Measurements from ENCODE around the gene NPC1L1. TPM values are rescaled to one million over a fixed set of nuclear protein-coding genes. Genes with fewer than 3 reads are reported as not detected.

The NPC1L1 gene
- polyA plus RNA-seq, 1 donor from 2014 or later, result not detected

DNA sequence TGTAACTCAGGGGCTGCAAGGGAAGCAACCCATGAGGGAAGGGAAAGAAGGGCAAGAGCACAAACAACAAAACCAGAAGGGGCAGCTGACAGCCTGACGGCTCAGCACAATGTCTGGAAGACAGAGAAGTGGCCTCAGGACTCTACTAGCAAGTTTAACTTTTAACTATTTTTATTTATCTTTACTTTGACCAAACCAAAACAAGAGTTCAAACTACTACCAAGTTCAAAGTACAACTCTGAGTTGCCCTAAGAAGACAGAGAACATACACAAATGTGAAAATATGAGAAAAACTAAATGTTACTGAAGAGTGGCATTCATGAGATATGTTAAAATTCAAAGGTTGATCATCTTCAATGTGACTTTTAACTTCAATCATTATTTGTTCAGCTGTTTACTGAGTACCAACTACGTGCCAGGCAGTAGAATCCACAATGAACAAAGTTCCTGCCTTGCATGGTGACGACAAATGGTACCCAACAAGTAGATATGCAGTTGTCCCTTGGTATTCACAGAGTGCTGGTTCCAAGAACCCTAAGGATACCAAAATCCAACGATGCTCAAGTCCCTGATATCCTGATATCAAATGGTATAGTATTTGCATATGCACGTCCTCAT lies 70.4 kb downstream of the NPC1L1 start:
- H3K27ac ChIP-seq (ENCODE audit: low read length), result no peak overlapping the region
- peaks cover 6% of the 10 kb centered on the region for H3K36me3 ChIP-seq (ENCODE audit: insufficient read depth, low read length)

DNA sequence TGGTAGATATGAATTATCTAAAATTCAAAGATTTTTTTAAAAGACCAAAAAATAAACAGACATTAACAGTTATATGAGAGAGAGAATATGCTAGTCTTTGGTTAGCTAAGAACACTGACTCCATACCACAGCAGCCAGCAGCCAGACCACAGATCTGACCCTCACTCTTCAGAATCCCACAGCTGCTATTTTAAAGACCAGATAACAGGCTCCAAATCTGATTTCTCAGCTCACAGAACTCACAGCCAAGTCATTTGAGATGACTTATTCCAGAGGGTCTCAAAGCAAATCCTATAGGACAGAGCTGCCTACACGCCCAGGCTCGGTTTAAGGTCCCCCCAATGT lies 71.0 kb downstream of the NPC1L1 start:
- peaks cover 6% of the 10 kb centered on the region for H3K36me3 ChIP-seq (ENCODE audit: insufficient read depth, low read length)
- TF ChIP-seq, protein P1, sequence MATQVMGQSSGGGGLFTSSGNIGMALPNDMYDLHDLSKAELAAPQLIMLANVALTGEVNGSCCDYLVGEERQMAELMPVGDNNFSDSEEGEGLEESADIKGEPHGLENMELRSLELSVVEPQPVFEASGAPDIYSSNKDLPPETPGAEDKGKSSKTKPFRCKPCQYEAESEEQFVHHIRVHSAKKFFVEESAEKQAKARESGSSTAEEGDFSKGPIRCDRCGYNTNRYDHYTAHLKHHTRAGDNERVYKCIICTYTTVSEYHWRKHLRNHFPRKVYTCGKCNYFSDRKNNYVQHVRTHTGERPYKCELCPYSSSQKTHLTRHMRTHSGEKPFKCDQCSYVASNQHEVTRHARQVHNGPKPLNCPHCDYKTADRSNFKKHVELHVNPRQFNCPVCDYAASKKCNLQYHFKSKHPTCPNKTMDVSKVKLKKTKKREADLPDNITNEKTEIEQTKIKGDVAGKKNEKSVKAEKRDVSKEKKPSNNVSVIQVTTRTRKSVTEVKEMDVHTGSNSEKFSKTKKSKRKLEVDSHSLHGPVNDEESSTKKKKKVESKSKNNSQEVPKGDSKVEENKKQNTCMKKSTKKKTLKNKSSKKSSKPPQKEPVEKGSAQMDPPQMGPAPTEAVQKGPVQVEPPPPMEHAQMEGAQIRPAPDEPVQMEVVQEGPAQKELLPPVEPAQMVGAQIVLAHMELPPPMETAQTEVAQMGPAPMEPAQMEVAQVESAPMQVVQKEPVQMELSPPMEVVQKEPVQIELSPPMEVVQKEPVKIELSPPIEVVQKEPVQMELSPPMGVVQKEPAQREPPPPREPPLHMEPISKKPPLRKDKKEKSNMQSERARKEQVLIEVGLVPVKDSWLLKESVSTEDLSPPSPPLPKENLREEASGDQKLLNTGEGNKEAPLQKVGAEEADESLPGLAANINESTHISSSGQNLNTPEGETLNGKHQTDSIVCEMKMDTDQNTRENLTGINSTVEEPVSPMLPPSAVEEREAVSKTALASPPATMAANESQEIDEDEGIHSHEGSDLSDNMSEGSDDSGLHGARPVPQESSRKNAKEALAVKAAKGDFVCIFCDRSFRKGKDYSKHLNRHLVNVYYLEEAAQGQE (IDR thresholded peaks at IDR 0.05; ENCODE audit: borderline replicate concordance), result no peak
- TF ChIP-seq EZH2 (IDR thresholded peaks at IDR 0.05; ENCODE audit: borderline replicate concordance, insufficient read depth, low read length, poor library complexity, severe bottlenecking), result no peak
- no peak for TF ChIP-seq RAD21 (conservative IDR thresholded peaks at IDR 0.05)
- TF ChIP-seq EP300 (conservative IDR thresholded peaks at IDR 0.05; ENCODE audit: poor library complexity, severe bottlenecking), result no peak
- no peak for TF ChIP-seq TAF1 (IDR thresholded peaks at IDR 0.05; ENCODE audit: low read depth)
- TF ChIP-seq, protein P2, sequence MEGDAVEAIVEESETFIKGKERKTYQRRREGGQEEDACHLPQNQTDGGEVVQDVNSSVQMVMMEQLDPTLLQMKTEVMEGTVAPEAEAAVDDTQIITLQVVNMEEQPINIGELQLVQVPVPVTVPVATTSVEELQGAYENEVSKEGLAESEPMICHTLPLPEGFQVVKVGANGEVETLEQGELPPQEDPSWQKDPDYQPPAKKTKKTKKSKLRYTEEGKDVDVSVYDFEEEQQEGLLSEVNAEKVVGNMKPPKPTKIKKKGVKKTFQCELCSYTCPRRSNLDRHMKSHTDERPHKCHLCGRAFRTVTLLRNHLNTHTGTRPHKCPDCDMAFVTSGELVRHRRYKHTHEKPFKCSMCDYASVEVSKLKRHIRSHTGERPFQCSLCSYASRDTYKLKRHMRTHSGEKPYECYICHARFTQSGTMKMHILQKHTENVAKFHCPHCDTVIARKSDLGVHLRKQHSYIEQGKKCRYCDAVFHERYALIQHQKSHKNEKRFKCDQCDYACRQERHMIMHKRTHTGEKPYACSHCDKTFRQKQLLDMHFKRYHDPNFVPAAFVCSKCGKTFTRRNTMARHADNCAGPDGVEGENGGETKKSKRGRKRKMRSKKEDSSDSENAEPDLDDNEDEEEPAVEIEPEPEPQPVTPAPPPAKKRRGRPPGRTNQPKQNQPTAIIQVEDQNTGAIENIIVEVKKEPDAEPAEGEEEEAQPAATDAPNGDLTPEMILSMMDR (IDR thresholded peaks at IDR 0.05; ENCODE audit: poor library complexity, severe bottlenecking), result no peak
- TF ChIP-seq POLR2AphosphoS5 (IDR thresholded peaks at IDR 0.05), result no peak
- no peaks in the 10 kb centered on the region for H3F3A ChIP-seq (ENCODE audit: insufficient read depth, low read length, poor library complexity, severe bottlenecking)
- no peak overlapping the region for H3K9ac ChIP-seq (ENCODE audit: low read length)
- peaks cover 12% of the 10 kb centered on the region for H3K79me2 ChIP-seq (replicated peaks; ENCODE audit: insufficient read depth, low read length)
- H3K4me3 ChIP-seq (ENCODE audit: low read length), result no peak overlapping the region
- H3K27me3 ChIP-seq (ENCODE audit: insufficient read depth, low read depth, low read length), result no peaks in the 10 kb centered on the region
- no peaks in the 10 kb centered on the region for H3K9me3 ChIP-seq (ENCODE audit: low read length)
- H4K20me1 ChIP-seq (ENCODE audit: insufficient read depth), result no peaks in the 10 kb centered on the region
- no peaks in the 10 kb centered on the region for H3K9me2 ChIP-seq (ENCODE audit: insufficient read depth, low read length)
- no peak overlapping the region for H3K27ac ChIP-seq (ENCODE audit: low read length)
- H3K4me2 ChIP-seq (ENCODE audit: low read length), result no peak overlapping the region
- no peak overlapping the region for H2AFZ ChIP-seq (ENCODE audit: low read depth, low read length)

More for the DNA sequence above, 70.4 kb downstream of the NPC1L1 start:
- TF ChIP-seq EZH2 (IDR thresholded peaks at IDR 0.05; ENCODE audit: borderline replicate concordance, insufficient read depth, low read length, poor library complexity, severe bottlenecking), result no peak
- TF ChIP-seq, protein P2 (IDR thresholded peaks at IDR 0.05; ENCODE audit: poor library complexity, severe bottlenecking), result no peak
- no peak for TF ChIP-seq EP300 (conservative IDR thresholded peaks at IDR 0.05; ENCODE audit: poor library complexity, severe bottlenecking)
- no peak for TF ChIP-seq SMC3 (conservative IDR thresholded peaks at IDR 0.05; ENCODE audit: poor library complexity)
- no peak for TF ChIP-seq TAF1 (IDR thresholded peaks at IDR 0.05; ENCODE audit: low read depth)
- TF ChIP-seq, protein P1 (IDR thresholded peaks at IDR 0.05; ENCODE audit: borderline replicate concordance), result no peak
- no peak for TF ChIP-seq RAD21 (conservative IDR thresholded peaks at IDR 0.05)
- no peak for TF ChIP-seq POLR2AphosphoS5 (IDR thresholded peaks at IDR 0.05)
- TF ChIP-seq MXI1 (conservative IDR thresholded peaks at IDR 0.05; ENCODE audit: poor library complexity, severe bottlenecking), result no peak
- H3K9me2 ChIP-seq (ENCODE audit: insufficient read depth, low read length), result no peaks in the 10 kb centered on the region
- no peaks in the 10 kb centered on the region for H3K27me3 ChIP-seq (ENCODE audit: insufficient read depth, low read depth, low read length)
- no peaks in the 10 kb centered on the region for H3F3A ChIP-seq (ENCODE audit: insufficient read depth, low read length, poor library complexity, severe bottlenecking)
- H3K79me2 ChIP-seq (replicated peaks; ENCODE audit: insufficient read depth, low read length), result peaks cover 12% of the 10 kb centered on the region
- H2AFZ ChIP-seq (ENCODE audit: low read depth, low read length), result no peak overlapping the region
- no peaks in the 10 kb centered on the region for H4K20me1 ChIP-seq (ENCODE audit: insufficient read depth)
- no peak overlapping the region for H3K9ac ChIP-seq (ENCODE audit: low read length)
- no peak overlapping the region for H3K4me2 ChIP-seq (ENCODE audit: low read length)
- no peak overlapping the region for H3K4me3 ChIP-seq (ENCODE audit: low read length)
- H3K9me3 ChIP-seq (ENCODE audit: low read length), result no peaks in the 10 kb centered on the region

All from neural cell (in vitro differentiated cells).